T-helper 22 cell (primary cell): ENCODE data around the gene ALMS1.
"Not testable (repeated sequence)": the region's sequence is repeated elsewhere in the genome, so short reads cannot be mapped to it uniquely, and the experiment has no call there.

Experiments
- DNase-seq: peaks from one replicate; pipeline ENCODE4 v3.0.0-alpha.2; 2020; ENCODE audit warnings: low read depth

Gene ALMS1

GRCh38 chr2:73624625-73625024, 239.0 kb downstream of the ALMS1 start:
- not testable (repeated sequence) for DNase-seq

DNA sequence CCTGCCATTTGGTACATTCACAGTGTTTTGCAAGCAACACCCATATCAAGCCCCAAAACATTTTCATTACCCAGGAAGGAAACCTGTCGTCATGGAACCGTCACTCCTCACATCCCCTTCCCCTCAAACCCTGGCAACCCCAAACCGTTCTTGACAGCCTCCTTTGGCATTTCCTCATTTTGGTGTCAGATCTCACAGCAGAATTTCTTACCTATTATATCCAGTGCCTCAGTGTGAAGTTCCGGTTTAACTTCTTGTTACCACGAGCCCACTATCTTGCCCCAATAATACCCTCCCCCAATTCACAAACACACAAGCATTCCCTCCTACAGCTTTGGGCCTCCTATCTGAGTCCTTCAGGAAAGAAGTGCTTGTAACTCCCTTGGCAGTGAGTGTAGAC, 240.6 kb downstream of the ALMS1 start:
- not testable (repeated sequence) for DNase-seq

DNA sequence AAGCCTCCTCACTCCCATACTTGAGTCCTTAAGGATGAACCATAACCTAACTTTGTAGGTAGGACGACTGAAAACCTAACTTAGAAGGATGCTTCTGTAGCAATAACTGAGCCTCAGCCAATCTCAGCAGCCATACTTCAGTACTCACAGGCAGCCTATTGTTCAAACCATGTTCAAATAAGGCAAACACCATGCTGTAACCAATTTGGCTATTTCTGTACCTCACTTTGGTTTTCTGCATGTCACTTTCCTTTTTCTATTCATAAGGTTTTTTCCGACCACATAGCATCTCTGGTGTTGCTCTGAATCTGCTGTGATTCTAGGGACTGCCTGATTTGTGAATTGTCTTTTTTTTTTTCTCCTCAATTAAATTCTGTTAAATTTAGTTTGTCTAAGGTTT, 242.9 kb downstream of the ALMS1 start:
- not testable (repeated sequence) for DNase-seq

DNA sequence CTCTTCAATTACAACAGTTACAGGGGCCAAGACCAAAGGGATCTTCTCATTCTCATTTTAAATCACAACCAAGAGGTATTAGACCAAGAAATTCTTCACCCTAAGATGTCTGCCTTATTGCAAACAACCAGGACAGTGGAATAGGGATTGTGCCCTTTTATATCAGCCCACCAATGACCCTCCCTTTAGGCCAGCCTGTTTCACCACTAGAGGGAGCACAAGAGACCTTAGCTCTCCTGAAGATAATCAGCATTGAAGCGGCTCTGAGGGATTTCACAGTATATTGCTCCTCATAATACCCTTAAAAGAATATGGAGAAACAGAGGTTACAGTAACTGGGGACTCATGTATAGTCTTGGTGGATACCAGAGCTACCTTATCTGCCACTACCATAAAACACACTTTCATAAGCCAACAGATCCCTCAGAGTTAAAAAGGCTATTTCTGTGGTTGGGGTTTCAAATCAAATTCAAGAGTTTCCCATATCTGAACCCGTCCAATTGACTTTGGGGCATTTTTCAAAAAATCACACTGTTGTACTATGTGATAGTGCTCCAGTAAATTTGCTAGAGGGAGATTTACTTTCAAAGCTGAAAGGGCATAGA, 245.1 kb downstream of the ALMS1 start:
- DNase-seq, result not testable (repeated sequence)

DNA sequence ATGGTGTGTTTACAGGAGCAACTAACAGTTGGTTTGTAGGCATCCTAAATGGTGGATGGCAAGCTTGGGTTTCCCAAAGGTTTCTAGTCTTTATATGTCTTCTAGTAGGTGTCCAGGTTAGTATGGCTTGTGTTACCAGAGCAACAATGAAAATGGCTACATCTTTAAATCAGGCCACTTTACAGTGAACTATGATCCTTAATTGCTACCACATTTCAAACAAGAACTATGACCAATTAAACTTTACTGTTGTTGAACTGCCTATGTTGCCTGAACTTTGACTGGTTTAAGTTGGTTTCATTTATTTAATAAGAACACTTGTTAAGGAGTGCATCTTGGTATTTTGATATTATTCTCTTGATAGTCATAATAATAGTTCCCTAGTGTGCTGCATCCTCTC, 251.3 kb downstream of the ALMS1 start:
- not testable (repeated sequence) for DNase-seq

- DNase-seq, result no peak
These were observed 252.8 kb downstream of the ALMS1 start for GRCh38 chr2:73638429-73638828.

DNA sequence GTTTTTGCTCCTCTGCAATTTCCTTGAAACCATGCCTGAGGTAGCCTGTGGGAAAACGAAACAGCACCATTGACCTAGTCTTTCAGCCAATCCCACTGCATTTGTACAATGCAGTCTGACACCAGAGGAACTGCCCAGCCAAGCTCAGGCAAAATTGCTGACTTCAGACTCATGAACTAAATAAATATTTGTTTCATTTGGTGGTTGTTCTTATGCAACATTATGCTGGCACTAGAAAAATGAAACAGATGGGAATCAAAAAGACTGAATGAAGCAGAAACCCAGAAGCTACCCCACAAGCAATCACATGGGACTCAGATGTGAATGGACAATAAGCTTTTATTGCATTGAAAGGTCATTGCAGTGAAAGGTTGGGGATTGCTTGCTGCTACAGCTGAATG, 254.9 kb downstream of the ALMS1 start:
- no peak for DNase-seq

DNA sequence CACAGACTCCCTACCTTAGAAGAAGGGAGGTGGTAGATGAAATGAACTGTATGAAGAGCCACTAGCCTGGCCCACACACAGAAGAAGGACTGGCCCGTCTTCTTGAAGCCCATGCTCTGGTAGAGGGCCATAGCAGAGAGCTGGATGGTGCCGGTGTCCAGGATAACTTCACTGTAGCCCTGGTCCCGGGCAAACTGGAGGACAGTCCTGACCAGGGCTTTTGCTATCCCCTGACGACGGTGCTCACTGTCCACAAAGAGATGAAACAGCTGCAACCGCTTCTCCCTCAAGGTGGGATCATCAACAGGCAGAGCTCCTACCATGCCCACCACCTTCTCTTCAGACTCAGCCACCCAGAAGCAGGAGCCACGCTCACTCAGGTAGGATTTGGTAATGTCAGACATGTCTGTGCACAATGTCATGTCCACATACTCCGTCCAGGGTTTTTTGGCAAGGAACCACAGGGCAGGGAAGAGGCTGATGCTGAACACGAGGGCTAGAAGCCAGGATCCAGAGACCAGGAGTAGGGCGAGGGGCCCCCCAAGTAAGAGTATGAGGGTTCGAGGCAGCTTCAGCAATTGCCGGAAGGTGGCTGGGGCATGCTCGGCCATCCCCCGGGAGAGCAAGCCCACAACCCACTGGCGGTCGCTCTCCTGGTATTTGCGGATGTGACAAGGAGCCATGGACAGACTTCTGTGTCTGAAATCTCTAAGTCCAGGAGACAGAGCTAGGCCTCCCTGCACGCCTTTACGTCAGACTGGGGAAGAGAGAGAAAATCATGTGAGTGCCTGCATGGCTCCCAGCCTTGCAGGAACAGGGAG, 255.5 kb downstream of the ALMS1 start:
- no peak for DNase-seq

GRCh38 chr2:73641767-73642062, 256.1 kb downstream of the ALMS1 start:
- DNase-seq, result no peak

- no peak for DNase-seq
These were observed 256.8 kb downstream of the ALMS1 start, which contains the start of gene NAT8 for GRCh38 chr2:73642338-73643018. TSS of gene NAT8 (minus strand) at chr2:73642422. CDS start at chr2:73641628, 794 bp downstream.

DNA sequence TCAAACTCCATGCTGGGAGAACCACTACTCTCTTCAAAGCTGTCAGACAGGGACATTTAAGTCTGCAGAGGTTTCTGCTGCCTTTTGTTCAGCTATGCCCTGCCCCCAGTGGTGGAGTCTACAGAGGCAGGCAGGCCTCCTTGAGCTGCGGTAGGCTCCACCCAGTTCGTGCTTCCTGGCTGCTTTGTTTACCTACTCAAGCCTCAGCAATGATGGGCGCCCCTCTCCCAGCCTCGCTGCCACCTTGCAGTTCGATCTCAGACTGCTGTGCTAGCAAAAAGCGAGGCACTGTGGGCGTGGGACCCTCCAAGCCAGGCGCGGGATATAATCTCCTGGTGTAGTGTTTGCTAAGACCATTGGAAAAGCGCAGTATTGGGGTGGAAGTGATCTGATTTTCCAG, 262.1 kb downstream of the ALMS1 start:
- DNase-seq, result not testable (repeated sequence)

- no peak for DNase-seq
These were observed 266.1 kb downstream of the ALMS1 start for GRCh38 chr2:73651591-73652230.

- DNase-seq, result no peak
These were observed 266.7 kb downstream of the ALMS1 start for GRCh38 chr2:73652348-73652747.

- no peak for DNase-seq
These were observed 268.5 kb downstream of the ALMS1 start for GRCh38 chr2:73654175-73654574.
